SK-N-SH treated with all-trans-retinoic acid at 6 μM for 48 hours (cell line): ENCODE data around the gene WFIKKN2.

ENCODE experiments used
- ATAC-seq: fragments of 200-7000 bp; cut with Tn5 transposase; 3 replicates; pipeline ENCODE4 v1.9.1; 2020; ENCODE audit warnings: mild to moderate bottlenecking, moderate library complexity
- ARNTL ChIP-seq: fragments of 450-650 bp; formaldehyde crosslinking; IDR thresholded peaks from 2 replicates; pipeline ENCODE4 v1.5.0; 2020; ENCODE audit warnings: low read depth, mild to moderate bottlenecking, moderate library complexity, borderline replicate concordance
- BACH2 ChIP-seq: fragments of 250-450 bp; sonication (Bioruptor Pico); IDR thresholded peaks from 2 replicates; pipeline ENCODE4 v1.9.0; 2021; ENCODE audit warnings: mild to moderate bottlenecking, borderline replicate concordance
- CSDC2 ChIP-seq: fragments of 250-450 bp; sonication (Bioruptor Pico); IDR thresholded peaks from 2 replicates; pipeline ENCODE4 v1.5.0; 2020; ENCODE audit warnings: mild to moderate bottlenecking, moderate library complexity
- ESRRG ChIP-seq: fragments of 250-450 bp; sonication (Bioruptor Pico); IDR thresholded peaks from 2 replicates; pipeline ENCODE4 v1.6.1; 2021; ENCODE audit warnings: mild to moderate bottlenecking
- ISL1 ChIP-seq: fragments of 250-450 bp; sonication (Bioruptor Pico); IDR thresholded peaks from 2 replicates; pipeline ENCODE4 v2.1.2; 2022; ENCODE audit warnings: mild to moderate bottlenecking, moderate library complexity
- OSR1 ChIP-seq: fragments of 250-450 bp; sonication (Bioruptor Pico); IDR thresholded peaks from 2 replicates; pipeline ENCODE4 v1.8.0; 2022; ENCODE audit warnings: moderate library complexity, mild to moderate bottlenecking, inconsistent platforms
- PATZ1 ChIP-seq: fragments of 250-450 bp; sonication (Bioruptor Pico); IDR thresholded peaks from 2 replicates; pipeline ENCODE4 v1.8.0; 2020; ENCODE audit warnings: mild to moderate bottlenecking, moderate library complexity, borderline replicate concordance
- SNAI2 ChIP-seq: fragments of 250-450 bp; sonication (Bioruptor Pico); IDR thresholded peaks from 2 replicates; pipeline ENCODE4 v1.5.0; 2020; ENCODE audit warnings: mild to moderate bottlenecking, moderate library complexity
- TCF4 ChIP-seq: fragments of 250-450 bp; sonication (Bioruptor Pico); IDR thresholded peaks from 2 replicates; pipeline ENCODE4 v1.8.0; 2021; ENCODE audit warnings: mild to moderate bottlenecking, moderate library complexity, borderline replicate concordance
- TOX ChIP-seq: fragments of 250-450 bp; sonication (Bioruptor Pico); IDR thresholded peaks from 2 replicates; pipeline ENCODE4 v1.8.0; 2021; ENCODE audit warnings: mild to moderate bottlenecking, moderate library complexity, borderline replicate concordance
- ZC3H10 ChIP-seq: fragments of 250-450 bp; sonication (Bioruptor Pico); IDR thresholded peaks from 2 replicates; pipeline ENCODE4 v1.5.1; 2021; ENCODE audit warnings: mild to moderate bottlenecking, moderate library complexity
- ZFP3 ChIP-seq: fragments of 250-450 bp; sonication (Bioruptor Pico); IDR thresholded peaks from 2 replicates; pipeline ENCODE4 v1.5.0; 2020; ENCODE audit warnings: mild to moderate bottlenecking, moderate library complexity
- ZFP30 ChIP-seq: fragments of 450-650 bp; formaldehyde crosslinking; IDR thresholded peaks from 2 replicates; pipeline ENCODE4 v1.5.0; 2022; ENCODE audit warnings: mild to moderate bottlenecking, moderate library complexity
- ZNF565 ChIP-seq: fragments of 450-650 bp; formaldehyde crosslinking; conservative IDR thresholded peaks from 2 replicates; pipeline ENCODE4 v1.5.0; 2020; ENCODE audit warnings: low read depth, mild to moderate bottlenecking, moderate library complexity
- ZNF70 ChIP-seq: fragments of 450-650 bp; formaldehyde crosslinking; IDR thresholded peaks from 2 replicates; pipeline ENCODE4 v1.5.0; 2020; ENCODE audit warnings: mild to moderate bottlenecking, moderate library complexity
- ZNF8 ChIP-seq: fragments of 450-650 bp; formaldehyde crosslinking; IDR thresholded peaks from 2 replicates; pipeline ENCODE4 v1.5.0; 2020; ENCODE audit warnings: mild to moderate bottlenecking, moderate library complexity
- TF ChIP-seq, protein P1 (sequence below): fragments of 250-450 bp; sonication (Bioruptor Pico); IDR thresholded peaks from 2 replicates; pipeline ENCODE4 v1.5.0; 2020; ENCODE audit warnings: mild to moderate bottlenecking, moderate library complexity
- TF ChIP-seq, protein P2 (sequence below): fragments of 250-450 bp; sonication (Bioruptor Pico); IDR thresholded peaks from 2 replicates; pipeline ENCODE4 v1.5.1; 2021; ENCODE audit warnings: mild to moderate bottlenecking, moderate library complexity

The WFIKKN2 gene

DNA sequence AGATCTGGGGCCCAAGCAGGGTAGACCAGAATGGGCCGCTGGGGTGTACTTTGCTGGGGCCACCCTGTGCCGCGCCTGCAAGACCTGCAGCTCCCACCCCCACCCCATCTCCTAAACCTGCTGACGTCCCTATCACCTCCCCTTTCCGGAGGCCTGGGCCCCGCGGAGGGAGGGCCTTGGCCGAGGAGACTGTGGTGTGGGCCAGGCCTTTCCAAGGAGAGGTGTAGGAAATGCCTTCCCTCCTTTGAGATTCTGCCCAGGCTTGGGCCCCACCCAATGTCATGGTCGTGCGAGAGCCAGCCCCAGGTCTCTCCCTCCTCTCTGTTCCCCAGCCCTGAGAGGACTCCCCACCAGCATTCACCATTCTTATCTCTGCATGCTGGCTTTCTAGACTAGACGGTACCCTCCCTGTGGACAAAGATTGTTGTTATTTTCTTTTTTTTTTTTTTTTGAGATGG lies 3.9 kb upstream of the WFIKKN2 start:
- no peak for ATAC-seq
- TF ChIP-seq ZFP30 (CRISPR knock-in tag): no peak
- TF ChIP-seq, protein P1, sequence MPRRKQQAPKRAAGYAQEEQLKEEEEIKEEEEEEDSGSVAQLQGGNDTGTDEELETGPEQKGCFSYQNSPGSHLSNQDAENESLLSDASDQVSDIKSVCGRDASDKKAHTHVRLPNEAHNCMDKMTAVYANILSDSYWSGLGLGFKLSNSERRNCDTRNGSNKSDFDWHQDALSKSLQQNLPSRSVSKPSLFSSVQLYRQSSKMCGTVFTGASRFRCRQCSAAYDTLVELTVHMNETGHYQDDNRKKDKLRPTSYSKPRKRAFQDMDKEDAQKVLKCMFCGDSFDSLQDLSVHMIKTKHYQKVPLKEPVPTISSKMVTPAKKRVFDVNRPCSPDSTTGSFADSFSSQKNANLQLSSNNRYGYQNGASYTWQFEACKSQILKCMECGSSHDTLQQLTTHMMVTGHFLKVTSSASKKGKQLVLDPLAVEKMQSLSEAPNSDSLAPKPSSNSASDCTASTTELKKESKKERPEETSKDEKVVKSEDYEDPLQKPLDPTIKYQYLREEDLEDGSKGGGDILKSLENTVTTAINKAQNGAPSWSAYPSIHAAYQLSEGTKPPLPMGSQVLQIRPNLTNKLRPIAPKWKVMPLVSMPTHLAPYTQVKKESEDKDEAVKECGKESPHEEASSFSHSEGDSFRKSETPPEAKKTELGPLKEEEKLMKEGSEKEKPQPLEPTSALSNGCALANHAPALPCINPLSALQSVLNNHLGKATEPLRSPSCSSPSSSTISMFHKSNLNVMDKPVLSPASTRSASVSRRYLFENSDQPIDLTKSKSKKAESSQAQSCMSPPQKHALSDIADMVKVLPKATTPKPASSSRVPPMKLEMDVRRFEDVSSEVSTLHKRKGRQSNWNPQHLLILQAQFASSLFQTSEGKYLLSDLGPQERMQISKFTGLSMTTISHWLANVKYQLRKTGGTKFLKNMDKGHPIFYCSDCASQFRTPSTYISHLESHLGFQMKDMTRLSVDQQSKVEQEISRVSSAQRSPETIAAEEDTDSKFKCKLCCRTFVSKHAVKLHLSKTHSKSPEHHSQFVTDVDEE (CRISPR knock-in tag): no peak
- TF ChIP-seq PATZ1 (CRISPR knock-in tag): no peak
- TF ChIP-seq ESRRG (CRISPR knock-in tag): no peak
- no peak for TF ChIP-seq ZNF8 (CRISPR knock-in tag)
- TF ChIP-seq ZC3H10 (CRISPR knock-in tag): no peak
- no peak for TF ChIP-seq CSDC2 (CRISPR knock-in tag)
- no peak for TF ChIP-seq ARNTL (CRISPR knock-in tag)

DNA sequence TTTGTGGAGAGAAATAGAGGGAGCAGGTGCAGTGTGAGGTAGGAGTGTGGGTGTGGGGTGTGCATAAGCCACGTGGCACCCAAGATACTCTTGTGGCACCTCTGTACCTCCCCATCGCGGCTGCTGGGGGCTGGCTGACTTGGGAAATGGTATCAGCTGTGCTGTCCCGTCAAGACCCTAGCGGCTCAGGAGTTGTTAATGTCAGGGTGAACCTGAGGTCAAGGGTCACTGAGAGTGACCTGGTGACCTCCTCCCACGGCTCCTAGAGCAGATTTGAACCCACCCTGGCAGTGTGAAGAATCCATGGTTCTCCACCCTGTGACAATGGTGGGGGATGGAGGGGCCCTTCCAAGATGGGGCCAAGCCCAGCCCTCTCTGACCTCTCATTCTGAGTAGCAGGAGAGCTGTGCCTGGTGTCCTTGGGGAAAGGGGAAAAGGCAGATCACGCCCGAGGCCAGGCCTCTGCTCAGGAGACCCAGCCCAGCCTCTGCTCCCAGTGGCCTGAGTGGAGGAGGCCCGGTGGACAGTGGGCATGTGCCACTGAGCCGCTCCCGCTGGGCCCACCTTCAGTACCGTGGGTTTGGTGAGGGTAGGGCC lies 3.0 kb upstream of the WFIKKN2 start:
- no peak for ATAC-seq

DNA sequence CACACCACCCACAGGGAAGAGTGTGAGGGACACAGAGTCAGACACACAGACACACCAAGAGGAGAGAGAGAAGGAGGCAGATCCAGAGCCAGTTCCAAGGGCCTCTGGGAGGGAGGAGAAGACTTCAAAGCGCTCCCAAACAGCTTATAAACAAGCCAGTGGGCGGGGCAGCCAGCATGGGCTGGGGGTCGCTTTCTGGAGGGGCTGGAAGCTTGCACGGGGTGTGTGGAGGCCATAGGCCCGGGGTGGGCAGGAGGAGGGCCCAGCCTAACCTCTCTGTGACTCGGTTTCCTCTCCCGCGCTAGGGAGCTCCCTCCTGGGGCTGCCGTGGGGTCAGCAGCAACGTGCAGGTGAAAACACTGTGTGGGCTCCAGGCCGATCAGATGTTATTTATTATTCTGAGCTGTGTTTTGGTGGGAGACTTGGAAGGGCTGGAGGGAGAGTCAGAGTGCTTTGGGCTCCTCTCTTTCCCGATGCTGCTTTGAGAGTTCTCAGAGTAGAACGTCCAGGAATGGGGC lies 2.5 kb upstream of the WFIKKN2 start:
- no peak for TF ChIP-seq PATZ1 (CRISPR knock-in tag)
- no peak for TF ChIP-seq ZFP3 (CRISPR knock-in tag)
- no peak for TF ChIP-seq ESRRG (CRISPR knock-in tag)
- no peak for TF ChIP-seq BACH2 (CRISPR knock-in tag)
- TF ChIP-seq OSR1 (CRISPR knock-in tag): no peak
- TF ChIP-seq TCF4 (CRISPR knock-in tag): no peak
- no peak for TF ChIP-seq ZNF8 (CRISPR knock-in tag)
- TF ChIP-seq ISL1 (CRISPR knock-in tag): no peak
- TF ChIP-seq, protein P1 (CRISPR knock-in tag): no peak
- TF ChIP-seq ZFP30 (CRISPR knock-in tag): no peak
- no peak for ATAC-seq

More for the DNA sequence above, 3.0 kb upstream of the WFIKKN2 start:
- TF ChIP-seq CSDC2 (CRISPR knock-in tag) (no peak), ZC3H10 (CRISPR knock-in tag) (no peak), ZNF565 (CRISPR knock-in tag) (no peak), TOX (CRISPR knock-in tag) (no peak), ARNTL (CRISPR knock-in tag) (no peak), ISL1 (CRISPR knock-in tag) (no peak), ZNF8 (CRISPR knock-in tag) (no peak), ZNF70 (no peak), ESRRG (CRISPR knock-in tag) (no peak), ZFP3 (CRISPR knock-in tag) (no peak), TCF4 (CRISPR knock-in tag) (no peak), SNAI2 (CRISPR knock-in tag) (no peak)
- TF ChIP-seq, protein P2, sequence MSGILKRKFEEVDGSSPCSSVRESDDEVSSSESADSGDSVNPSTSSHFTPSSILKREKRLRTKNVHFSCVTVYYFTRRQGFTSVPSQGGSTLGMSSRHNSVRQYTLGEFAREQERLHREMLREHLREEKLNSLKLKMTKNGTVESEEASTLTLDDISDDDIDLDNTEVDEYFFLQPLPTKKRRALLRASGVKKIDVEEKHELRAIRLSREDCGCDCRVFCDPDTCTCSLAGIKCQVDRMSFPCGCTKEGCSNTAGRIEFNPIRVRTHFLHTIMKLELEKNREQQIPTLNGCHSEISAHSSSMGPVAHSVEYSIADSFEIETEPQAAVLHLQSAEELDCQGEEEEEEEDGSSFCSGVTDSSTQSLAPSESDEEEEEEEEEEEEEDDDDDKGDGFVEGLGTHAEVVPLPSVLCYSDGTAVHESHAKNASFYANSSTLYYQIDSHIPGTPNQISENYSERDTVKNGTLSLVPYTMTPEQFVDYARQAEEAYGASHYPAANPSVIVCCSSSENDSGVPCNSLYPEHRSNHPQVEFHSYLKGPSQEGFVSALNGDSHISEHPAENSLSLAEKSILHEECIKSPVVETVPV (CRISPR knock-in tag): no peak
- TF ChIP-seq, protein P1 (CRISPR knock-in tag): no peak
